Measurements from ENCODE around the gene BABAM2.

Gene BABAM2

GRCh38 chr2:27903649-27904404, 13.3 kb downstream of the BABAM2 start:
- no peak for TF ChIP-seq CTCF (conservative IDR thresholded peaks at IDR 0.05)
- no peak overlapping the region for H3K27ac ChIP-seq

GRCh38 chr2:27904405-27904665, 13.8 kb downstream of the BABAM2 start:
- TF ChIP-seq CTCF (conservative IDR thresholded peaks at IDR 0.05) = no peak
- no peak overlapping the region for H3K27ac ChIP-seq

GRCh38 chr2:27906074-27906473, 15.5 kb downstream of the BABAM2 start:
- no peak for TF ChIP-seq CTCF (conservative IDR thresholded peaks at IDR 0.05)
- H3K27ac ChIP-seq = no peak overlapping the region

GRCh38 chr2:27907547-27907946, 17.0 kb downstream of the BABAM2 start:
- no peak for TF ChIP-seq CTCF (conservative IDR thresholded peaks at IDR 0.05)
- H3K27ac ChIP-seq = no peak overlapping the region

GRCh38 chr2:27909901-27910300, 19.4 kb downstream of the BABAM2 start:
- H3K27ac ChIP-seq = no peak overlapping the region

GRCh38 chr2:27911458-27912210, 21.1 kb downstream of the BABAM2 start:
- no peak overlapping the region for H3K27ac ChIP-seq
- no peak for TF ChIP-seq CTCF (conservative IDR thresholded peaks at IDR 0.05)

More at GRCh38 chr2:27909901-27910300, 19.4 kb downstream of the BABAM2 start:
- no peak for TF ChIP-seq CTCF (conservative IDR thresholded peaks at IDR 0.05)

- no peak for TF ChIP-seq CTCF (conservative IDR thresholded peaks at IDR 0.05)
- H3K27ac ChIP-seq = no peak overlapping the region
Observed at GRCh38 chr2:27912512-27912911, 22.0 kb downstream of the BABAM2 start.

Measured in VCaP (cell line).